ENCODE results near the gene TSPAN14.

TSPAN14 gene

DNA sequence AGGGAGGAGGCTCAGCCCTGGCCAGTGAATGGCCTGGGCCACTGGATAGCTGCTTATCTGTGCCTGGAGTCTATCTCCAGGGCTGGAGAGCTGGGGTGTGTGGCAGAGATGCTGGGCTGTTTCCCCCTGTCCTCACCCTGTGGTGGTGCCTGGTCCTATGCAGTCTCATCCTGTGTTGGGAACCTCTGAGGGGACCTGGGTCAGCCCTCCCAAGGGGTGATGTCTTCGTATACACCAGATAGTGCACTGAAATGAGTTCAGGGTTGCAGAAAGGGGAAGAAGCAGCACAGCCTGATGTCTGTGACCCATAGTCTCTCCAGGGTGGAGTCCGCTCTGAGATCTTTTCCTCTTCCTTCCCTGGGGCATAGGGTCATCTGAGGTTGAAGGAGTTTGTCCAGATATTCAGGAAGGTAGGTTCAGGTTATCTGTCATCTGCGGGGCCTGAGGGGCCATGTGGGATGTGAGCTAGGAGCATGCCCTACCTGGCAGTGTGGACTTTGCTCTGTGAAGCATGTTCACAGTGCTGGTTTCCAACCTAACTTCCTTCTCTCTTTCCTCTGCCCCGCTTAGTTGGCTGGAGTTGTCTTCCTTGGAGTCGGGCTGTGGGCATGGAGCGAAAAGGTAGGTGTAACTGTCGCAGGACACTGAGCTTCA is 50.2 kb downstream of the TSPAN14 start:
- DNase-seq (ENCODE audit: low spot score): no peak

GRCh38 chr10:80504897-80505465 is 50.9 kb downstream of the TSPAN14 start:
- DNase-seq (ENCODE audit: low spot score): no peak

GRCh38 chr10:80506189-80506575 is 52.1 kb downstream of the TSPAN14 start:
- no peak for DNase-seq (ENCODE audit: low spot score)

DNA sequence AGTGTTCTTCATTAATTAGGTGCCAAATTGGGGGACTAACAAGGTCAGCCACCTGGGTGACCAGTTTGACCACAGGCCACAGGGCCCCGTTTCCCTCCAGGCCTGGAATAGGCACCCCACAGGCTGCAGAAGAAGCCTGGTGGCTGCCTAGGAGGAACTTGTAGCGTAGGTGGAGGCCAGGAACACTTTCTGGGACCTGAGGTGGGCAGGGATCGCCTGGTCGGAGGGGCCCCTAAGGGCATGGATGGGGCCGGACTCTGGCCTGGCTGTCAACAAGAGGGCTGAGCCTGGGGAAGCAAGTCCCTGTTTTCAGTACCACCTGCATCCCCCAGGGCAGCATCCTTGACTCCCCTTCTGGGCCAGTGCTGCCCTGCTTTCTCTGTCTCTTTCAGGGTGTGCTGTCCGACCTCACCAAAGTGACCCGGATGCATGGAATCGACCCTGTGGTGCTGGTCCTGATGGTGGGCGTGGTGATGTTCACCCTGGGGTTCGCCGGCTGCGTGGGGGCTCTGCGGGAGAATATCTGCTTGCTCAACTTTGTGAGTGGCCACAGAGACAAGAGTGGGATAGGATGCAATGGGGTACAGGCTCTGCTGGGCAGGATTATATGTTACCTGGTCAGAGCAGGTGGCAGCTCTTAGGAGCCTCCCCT is 52.9 kb downstream of the TSPAN14 start:
- no peak for DNase-seq (ENCODE audit: low spot score)

DNA sequence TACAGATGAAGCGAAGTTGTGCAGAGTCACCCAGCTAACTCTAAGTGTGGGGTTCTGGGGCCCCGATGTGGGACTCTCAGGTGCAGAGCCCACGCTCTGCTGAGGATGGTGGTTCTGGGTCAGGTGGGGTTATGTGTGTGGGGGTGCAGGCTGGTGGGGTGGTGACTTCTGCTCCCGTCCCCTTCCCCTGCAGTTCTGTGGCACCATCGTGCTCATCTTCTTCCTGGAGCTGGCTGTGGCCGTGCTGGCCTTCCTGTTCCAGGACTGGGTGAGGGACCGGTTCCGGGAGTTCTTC is 54.9 kb downstream of the TSPAN14 start:
- no peak for DNase-seq (ENCODE audit: low spot score)

GRCh38 chr10:80509403-80510161 is 55.5 kb downstream of the TSPAN14 start:
- no peak for DNase-seq (ENCODE audit: low spot score)

DNA sequence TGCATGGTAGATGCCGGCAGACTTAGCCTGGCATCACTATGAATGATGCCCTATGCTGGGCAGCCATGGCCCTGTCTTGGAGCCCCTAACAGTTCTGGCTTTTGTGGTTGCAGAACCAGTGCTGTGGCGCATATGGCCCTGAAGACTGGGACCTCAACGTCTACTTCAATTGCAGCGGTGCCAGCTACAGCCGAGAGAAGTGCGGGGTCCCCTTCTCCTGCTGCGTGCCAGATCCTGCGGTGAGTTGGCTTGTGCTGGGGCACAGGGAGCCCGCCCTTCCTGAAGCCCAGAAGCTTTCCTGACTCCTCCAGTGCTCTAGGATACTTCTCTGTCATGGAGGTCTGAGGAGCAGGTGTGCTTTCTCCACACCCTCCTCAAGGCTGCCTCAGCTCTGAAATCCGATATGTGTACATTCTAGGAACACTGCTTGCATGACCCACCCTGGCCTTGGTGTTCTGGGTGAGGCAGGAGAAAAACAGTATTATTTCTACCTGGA is 58.0 kb downstream of the TSPAN14 start:
- no peak for DNase-seq (ENCODE audit: low spot score)

- DNase-seq (ENCODE audit: low spot score): no peak
Measured at GRCh38 chr10:80513106-80513505, 59.0 kb downstream of the TSPAN14 start.

DNA sequence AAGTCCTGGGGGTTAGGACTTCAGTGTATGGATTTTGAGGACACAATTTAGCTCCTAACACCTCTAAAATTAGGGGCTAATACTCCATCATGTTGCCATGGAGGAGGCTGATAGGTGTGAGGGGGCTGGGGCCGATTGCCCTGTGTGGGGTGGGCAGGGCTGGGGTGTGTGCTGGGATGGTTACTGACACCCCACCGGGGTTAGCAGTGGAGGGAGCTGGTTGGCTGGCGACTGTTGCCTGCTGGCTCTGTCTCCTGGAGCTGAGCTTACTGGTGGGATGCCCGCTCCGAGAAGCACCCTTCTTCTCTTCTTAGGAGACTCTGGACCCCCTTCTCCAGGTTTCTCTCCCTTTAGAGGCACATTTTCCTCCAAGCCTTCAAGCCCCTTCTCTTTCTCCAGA is 61.4 kb downstream of the TSPAN14 start:
- no peak for DNase-seq (ENCODE audit: low spot score)

- no peak for DNase-seq (ENCODE audit: low spot score)
Measured at GRCh38 chr10:80515941-80516340, 61.8 kb downstream of the TSPAN14 start.

DNA sequence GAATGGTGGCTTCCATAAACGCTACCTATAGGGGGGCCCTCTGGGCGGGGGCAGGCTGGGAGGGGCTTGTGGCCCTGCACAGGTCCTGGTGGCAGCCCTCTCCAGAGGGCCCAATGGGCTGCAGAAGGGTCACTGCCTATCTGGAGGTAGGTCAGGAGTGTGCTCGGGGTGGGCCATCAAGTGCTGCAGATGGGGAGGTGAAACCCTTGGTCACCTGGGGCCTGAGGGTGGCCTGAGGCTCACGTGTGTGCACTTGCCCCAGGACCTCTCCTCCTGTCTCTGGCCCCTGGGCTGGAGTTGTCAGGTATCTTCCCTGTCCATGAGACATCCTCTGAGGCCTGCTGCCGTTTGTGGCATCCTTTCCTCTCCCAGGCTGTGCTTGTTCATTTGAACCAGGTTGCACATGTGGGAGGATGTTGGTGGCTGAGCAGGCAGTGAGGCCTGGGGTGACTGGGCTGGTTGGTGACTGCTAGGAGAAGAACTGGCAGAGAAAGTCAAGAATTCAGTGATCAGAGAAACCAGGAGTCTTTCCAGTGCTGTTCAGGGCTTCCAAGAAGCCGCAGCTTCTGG is 62.5 kb downstream of the TSPAN14 start:
- DNase-seq (ENCODE audit: low spot score): no peak

GRCh38 chr10:80517416-80518142 is 63.5 kb downstream of the TSPAN14 start:
- DNase-seq (ENCODE audit: low spot score): no peak

DNA sequence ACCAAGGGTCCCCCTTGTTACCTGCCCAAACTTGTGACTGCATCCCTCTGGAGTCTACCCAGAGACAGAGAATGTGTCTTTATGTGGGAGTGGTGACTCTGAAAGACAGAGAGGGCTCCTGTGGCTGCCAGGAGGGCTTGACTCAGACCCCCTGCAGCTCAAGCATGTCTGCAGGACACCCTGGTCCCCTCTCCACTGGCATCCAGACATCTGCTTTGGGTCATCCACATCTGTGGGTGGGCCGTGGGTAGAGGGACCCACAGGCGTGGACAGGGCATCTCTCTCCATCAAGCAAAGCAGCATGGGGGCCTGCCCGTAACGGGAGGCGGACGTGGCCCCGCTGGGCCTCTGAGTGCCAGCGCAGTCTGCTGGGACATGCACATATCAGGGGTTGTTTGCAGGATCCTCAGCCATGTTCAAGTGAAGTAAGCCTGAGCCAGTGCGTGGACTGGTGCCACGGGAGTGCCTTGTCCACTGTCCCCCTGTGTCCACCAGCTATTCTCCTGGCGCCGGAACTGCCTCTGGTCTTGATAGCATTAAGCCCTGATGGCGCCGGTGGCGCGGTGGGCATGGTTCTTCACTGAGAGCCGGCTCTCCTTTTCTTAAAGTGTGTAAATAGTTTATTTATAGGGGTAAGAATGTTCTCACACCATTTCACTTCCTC is 64.2 kb downstream of the TSPAN14 start:
- DNase-seq (ENCODE audit: low spot score): no peak

DNA sequence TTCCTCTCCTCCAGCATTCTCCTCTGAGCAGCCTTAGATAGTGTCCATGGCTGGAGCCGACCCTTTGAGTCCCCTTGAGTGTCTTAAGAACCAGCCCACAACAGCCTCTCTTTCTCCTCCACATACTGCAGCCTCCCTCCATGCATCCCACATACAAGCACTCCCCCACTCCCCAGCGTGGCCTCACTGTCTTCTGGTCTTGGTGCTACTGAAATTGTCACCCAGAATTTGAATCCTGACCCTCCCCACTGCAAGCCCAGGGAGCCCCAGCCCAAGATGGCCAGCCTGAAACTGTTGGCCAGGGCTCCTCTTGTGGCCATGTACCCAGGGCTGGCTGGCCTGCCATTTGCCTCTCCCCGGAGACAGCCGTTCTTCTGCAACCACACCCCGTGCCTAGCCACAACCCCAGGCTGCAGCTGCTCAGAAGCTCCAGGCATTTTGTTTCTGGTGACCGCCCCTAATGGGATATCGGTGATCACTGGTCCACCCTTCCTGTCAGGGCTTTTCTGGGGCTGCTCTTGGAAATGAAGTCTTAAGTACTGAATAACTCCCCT is 64.8 kb downstream of the TSPAN14 start:
- DNase-seq (ENCODE audit: low spot score): no peak

- no peak for DNase-seq (ENCODE audit: low spot score)
Measured at GRCh38 chr10:80519936-80520650, 66.0 kb downstream of the TSPAN14 start.

DNA sequence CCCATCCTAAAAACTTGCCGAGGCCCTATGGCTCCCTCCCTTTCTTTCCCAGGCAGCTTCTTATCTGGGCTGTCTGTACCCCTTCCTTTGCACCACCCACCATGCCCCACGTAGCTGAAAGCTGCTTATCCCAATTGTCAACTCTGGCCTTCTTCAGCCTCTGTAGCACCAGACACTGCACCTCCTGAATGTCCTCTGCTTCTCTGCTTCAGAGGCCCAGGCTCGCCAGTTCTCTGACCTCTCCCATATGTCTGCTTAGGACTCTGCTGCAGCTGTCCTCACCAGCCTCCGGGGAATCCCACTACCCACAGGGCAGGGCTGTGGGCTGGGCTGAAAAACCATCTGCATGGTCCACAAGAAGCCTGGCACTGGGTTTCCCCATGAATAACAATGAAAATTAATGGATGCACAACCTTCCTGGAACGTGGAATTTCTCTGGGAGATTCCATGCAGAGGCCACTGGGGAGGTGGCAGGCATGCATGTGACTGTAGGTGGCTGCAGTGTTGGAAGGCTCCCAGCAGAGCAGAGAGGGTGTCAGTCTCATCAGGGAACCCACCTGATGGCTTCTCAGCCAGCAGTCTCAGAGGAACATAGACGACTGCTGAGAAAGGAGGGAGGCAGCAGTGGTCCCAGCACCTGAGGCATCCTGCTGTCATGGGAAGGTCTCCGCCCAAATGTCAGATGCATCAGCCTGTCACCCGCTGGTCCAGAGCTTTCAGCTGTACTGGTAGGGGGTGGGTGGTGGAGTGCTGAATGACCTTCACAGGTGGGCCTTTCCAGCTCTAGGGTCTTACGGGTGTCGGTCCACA is 66.8 kb downstream of the TSPAN14 start:
- DNase-seq (ENCODE audit: low spot score): no peak

DNA sequence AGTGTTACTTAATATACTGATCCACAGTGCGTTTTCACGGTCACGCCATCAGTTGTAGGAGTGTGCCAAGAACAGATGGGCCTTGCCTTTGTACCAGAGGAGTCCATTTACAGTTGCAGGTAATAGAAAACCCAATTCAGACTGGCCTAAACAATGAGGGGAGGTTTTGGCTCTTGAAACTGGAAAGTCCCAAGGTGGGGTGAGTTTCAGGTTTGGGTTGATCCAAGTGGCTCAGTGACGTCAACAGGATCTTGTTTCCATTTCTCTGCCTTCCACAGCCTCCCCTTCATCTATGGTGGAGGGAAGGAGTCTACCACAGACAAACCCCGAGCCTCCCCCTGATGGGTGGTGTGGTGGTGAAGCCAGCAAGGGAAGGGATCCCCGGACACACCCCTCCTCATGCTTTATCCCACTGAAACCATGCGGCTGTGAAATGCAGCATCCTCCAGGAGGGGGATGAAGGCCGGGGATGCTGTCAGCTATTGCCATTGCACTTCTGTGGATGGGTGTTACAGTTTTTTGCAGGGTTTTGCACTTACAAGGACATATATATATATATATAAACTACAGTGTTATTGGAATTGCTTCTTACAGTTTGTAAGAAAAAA is 68.8 kb downstream of the TSPAN14 start:
- no peak for DNase-seq (ENCODE audit: low spot score)

DNA sequence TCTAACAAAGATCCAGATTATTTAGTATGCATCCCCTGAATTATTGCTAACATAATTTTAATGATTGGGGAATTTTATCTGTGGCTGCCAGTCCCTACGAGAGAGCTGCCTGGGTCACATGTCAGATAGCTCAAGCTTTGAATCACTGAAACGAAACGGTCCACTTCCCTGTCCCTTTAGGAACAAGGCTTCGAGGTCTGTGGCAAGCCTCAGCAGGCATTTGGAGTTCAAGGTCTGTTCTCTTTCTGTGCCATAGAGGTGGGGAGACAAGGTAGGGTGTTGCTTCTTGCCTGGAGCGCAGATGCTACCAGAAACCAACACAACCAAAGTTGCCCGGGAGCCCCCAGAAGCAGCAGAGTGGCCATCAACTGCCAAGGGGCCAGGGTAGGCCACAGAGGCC is 69.7 kb downstream of the TSPAN14 start:
- DNase-seq (ENCODE audit: low spot score): peak; percentile 63

Data from Ammon's horn (tissue), 1 donor.